Naive thymus-derived CD8-positive, alpha-beta T cell (primary cell): ENCODE data around the gene KMT2A. TPM values are rescaled to one million over a fixed set of nuclear protein-coding genes. Genes with fewer than 3 reads are reported as not detected.

Experiments used
- ATAC-seq, 2 donors: fragments of 150-1000 bp; cut with Tn5 transposase in 1 of 2; sonication (Bioruptor Pico), chemical (Tn5 transposase) in 1 of 2; 1 replicate in 1 of 2; 2 replicates in 1 of 2; pipeline ENCODE4 v1.10.0; 2021; ENCODE audit warnings: mild to moderate bottlenecking in 2 of 2, moderate library complexity in 2 of 2
- POLR2A ChIA-PET: fragments of 350-600 bp; sonication (Branson Sonifier 250); formaldehyde crosslinking; loops from one replicate; lab custom pipeline; 2021; ENCODE audit warnings: antibody characterized with exemption; lab: Charles Lee
- DNase-seq, 10 donors: peaks; one replicate each; pipeline versions ENCODE4 v3.0.0 to v3.0.0-alpha.2; 2020 to 2022
- H3K27ac Mint-ChIP-seq, 10 donors: one replicate each; pipeline ENCODE4 v1.8.0; 2020 to 2022; ENCODE audit warnings: mild to moderate bottlenecking in 10 of 10, mixed read lengths in 10 of 10, moderate library complexity in 4 of 10, inconsistent platforms in 1 of 10
- H3K27me3 Mint-ChIP-seq, 5 donors: one replicate each; pipeline ENCODE4 v1.8.0; 2021 to 2022; ENCODE audit warnings: mixed read lengths in 5 of 5
- H3K36me3 Mint-ChIP-seq, 3 donors: one replicate each; pipeline ENCODE4 v1.8.0; 2020 to 2022; ENCODE audit warnings: mixed read lengths in 3 of 3, mild to moderate bottlenecking in 2 of 3, inconsistent platforms in 1 of 3
- H3K4me1 Mint-ChIP-seq, 4 donors: one replicate each; pipeline ENCODE4 v1.8.0; 2021 to 2022; ENCODE audit warnings: mixed read lengths in 4 of 4
- H3K4me3 Mint-ChIP-seq, 10 donors: one replicate each; pipeline ENCODE4 v1.8.0; 2020 to 2022; ENCODE audit warnings: mild to moderate bottlenecking in 10 of 10, mixed read lengths in 10 of 10, moderate library complexity in 6 of 10, inconsistent platforms in 1 of 10
- H3K9me3 Mint-ChIP-seq, 9 donors: one replicate each; pipeline ENCODE4 v1.8.0; 2020 to 2022; ENCODE audit warnings: mixed read lengths in 9 of 9, mild to moderate bottlenecking in 3 of 9, inconsistent platforms in 1 of 9, moderate library complexity in 1 of 9
- polyA plus RNA-seq, 3 donors: library from polyadenylated mRNA; unstranded; fragments of 300-500 nt; fragmentation: Illumina TruSeq; gene quantifications; one replicate each; pipeline ENCODE4 v1.2.3, GENCODE V29; 2021
- total RNA-seq, 8 experiments: library from RNA in 2 of 8; stranded (reverse) in 2 of 8; gene quantifications; one replicate each; pipeline ENCODE4 v1.2.3 and lab custom pipeline; 2021 to 2026

KMT2A gene
- total and polyA plus RNA-seq, 5 experiments from 2014 or later, result 16.9 to 161 (median 30.5) TPM

- no peak for ATAC-seq
- no peak for DNase-seq
- Mint-ChIP-seq H3K4me3 (no peak overlapping the region), H3K27ac (no peak overlapping the region), H3K4me1 (peaks cover 0 to 2% (median under 1%) of the 10 kb centered on the region in 4 donors), H3K9me3 (no peaks in the 10 kb centered on the region), H3K36me3 (peaks cover 0 to 94% (median 35%) of the 10 kb centered on the region in 3 donors), H3K27me3 (no peaks in the 10 kb centered on the region)
- POLR2A ChIA-PET, result no interaction called here
These were observed 61.5 kb downstream of the KMT2A start for GRCh38 chr11:118497831-118498230.

- H3K36me3 Mint-ChIP-seq, result peaks cover 0 to 96% (median 35%) of the 10 kb centered on the region in 3 donors
- H3K27me3 Mint-ChIP-seq, result no peaks in the 10 kb centered on the region
- ATAC-seq, result no peak
- H3K9me3 Mint-ChIP-seq, result no peaks in the 10 kb centered on the region
- H3K4me1 Mint-ChIP-seq, result peaks cover 0 to 11% (median 5%) of the 10 kb centered on the region in 4 donors
- POLR2A ChIA-PET, result no interaction called here
- DNase-seq, result no peak
- H3K4me3 Mint-ChIP-seq, result no peak overlapping the region
- peak overlapping the region in 2 of 10 donors; percentile 11 to 86 for H3K27ac Mint-ChIP-seq
These were observed 66.9 kb downstream of the KMT2A start for GRCh38 chr11:118503216-118503615.

DNA sequence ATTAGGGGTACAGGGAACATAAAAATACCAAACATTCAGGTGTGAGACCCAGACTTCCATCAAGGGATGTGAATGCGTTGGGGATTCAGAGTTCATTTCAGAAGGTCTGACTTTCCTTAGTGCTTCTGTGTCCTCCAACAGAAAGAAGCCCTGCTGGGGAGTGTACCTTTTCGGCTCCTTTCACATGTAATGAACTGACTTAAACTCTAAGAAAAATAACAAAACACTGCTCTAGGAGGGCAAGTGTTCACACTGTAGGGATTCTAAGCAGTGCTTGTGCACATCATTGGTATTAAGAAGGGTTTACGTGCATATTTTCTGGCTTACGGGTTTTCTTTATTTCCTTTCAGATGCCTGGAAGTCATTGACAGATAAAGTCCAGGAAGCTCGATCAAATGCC is 75.3 kb downstream of the KMT2A start:
- Mint-ChIP-seq H3K4me3 (no peak overlapping the region), H3K9me3 (no peaks in the 10 kb centered on the region), H3K27ac (peak overlapping the region in 3 of 10 donors; percentile 7 to 73 (median 68)), H3K4me1 (peaks cover 8 to 12% (median 9%) of the 10 kb centered on the region in 4 donors), H3K27me3 (no peaks in the 10 kb centered on the region), H3K36me3 (peaks cover 5 to 86% (median 33%) of the 10 kb centered on the region in 3 donors)
- ATAC-seq (no peak), DNase-seq (no peak)
- POLR2A ChIA-PET, result interaction anchor here (0.5 kb wide), 1 partner anchor 17 kb away, joined by 3 read pairs; no protein-coding TSS in a partner anchor

- no peaks in the 10 kb centered on the region for H3K27me3 Mint-ChIP-seq
- H3K4me3 Mint-ChIP-seq, result peak overlapping the region in 5 of 10 donors; percentile 2 to 72 (median 34)
- H3K27ac Mint-ChIP-seq, result peak overlapping the region; percentile 39 to 90 (median 70)
- peak; percentile 68 to 72 for ATAC-seq
- DNase-seq, result peak in 1 of 10 donors; percentile 15
- no peaks in the 10 kb centered on the region for H3K9me3 Mint-ChIP-seq
- peaks cover 8 to 11% (median 9%) of the 10 kb centered on the region in 4 donors for H3K4me1 Mint-ChIP-seq
- POLR2A ChIA-PET, result interaction anchor here (0.7 kb wide), 1 partner anchor 99 kb away, joined by 3 read pairs; no protein-coding TSS in a partner anchor
- peaks cover 5 to 87% (median 31%) of the 10 kb centered on the region in 3 donors for H3K36me3 Mint-ChIP-seq
These were observed 77.8 kb downstream of the KMT2A start for GRCh38 chr11:118514103-118514502.

DNA sequence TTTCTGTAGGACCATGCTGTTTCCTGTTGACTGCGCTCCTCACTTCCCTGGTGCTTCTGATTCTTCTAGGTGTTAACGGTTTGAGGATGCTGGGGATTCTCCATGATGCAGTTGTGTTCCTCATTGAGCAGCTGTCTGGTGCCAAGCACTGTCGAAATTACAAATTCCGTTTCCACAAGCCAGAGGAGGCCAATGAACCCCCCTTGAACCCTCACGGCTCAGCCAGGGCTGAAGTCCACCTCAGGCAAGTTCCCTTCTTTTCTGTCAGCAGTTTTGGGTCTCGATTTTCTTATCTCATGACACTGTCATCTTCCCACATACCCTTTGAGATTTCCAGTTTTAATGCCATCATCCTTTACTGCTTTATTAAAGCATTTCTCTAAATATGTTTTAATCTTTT is 83.3 kb downstream of the KMT2A start:
- Mint-ChIP-seq H3K4me3 (no peak overlapping the region), H3K36me3 (peaks cover 6 to 88% (median 25%) of the 10 kb centered on the region in 3 donors), H3K4me1 (peaks cover 5 to 14% (median 8%) of the 10 kb centered on the region in 4 donors), H3K9me3 (no peaks in the 10 kb centered on the region), H3K27me3 (no peaks in the 10 kb centered on the region), H3K27ac (peak overlapping the region in 3 of 10 donors; percentile 24 to 64 (median 29))
- POLR2A ChIA-PET, result interaction anchor here (0.7 to 1.0 kb wide), 2 partner anchors 24 to 111 kb away, joined by 4 to 5 read pairs; no protein-coding TSS in a partner anchor
- no peak for DNase-seq
- ATAC-seq, result no peak

DNA sequence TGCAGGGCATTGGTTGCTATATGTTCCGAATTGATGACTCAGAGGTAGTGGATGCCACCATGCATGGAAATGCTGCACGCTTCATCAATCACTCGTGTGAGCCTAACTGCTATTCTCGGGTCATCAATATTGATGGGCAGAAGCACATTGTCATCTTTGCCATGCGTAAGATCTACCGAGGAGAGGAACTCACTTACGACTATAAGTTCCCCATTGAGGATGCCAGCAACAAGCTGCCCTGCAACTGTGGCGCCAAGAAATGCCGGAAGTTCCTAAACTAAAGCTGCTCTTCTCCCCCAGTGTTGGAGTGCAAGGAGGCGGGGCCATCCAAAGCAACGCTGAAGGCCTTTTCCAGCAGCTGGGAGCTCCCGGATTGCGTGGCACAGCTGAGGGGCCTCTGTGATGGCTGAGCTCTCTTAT is 85.6 kb downstream of the KMT2A start:
- POLR2A ChIA-PET, result no interaction called here
- Mint-ChIP-seq H3K4me1 (peaks cover 3 to 22% (median 9%) of the 10 kb centered on the region in 4 donors), H3K36me3 (peaks cover 6 to 73% (median 22%) of the 10 kb centered on the region in 3 donors), H3K27ac (no peak overlapping the region), H3K4me3 (no peak overlapping the region), H3K9me3 (no peaks in the 10 kb centered on the region), H3K27me3 (no peaks in the 10 kb centered on the region)
- no peak for ATAC-seq
- no peak for DNase-seq

- Mint-ChIP-seq H3K27ac (peak overlapping the region in 6 of 10 donors; percentile 6 to 66 (median 53)), H3K4me1 (peaks cover 7 to 29% (median 15%) of the 10 kb centered on the region in 4 donors), H3K27me3 (no peaks in the 10 kb centered on the region), H3K4me3 (no peak overlapping the region), H3K9me3 (no peaks in the 10 kb centered on the region), H3K36me3 (peaks cover 6 to 68% (median 22%) of the 10 kb centered on the region in 3 donors)
- ATAC-seq (no peak), DNase-seq (no peak)
- POLR2A ChIA-PET, result no interaction called here
These were observed 86.3 kb downstream of the KMT2A start for GRCh38 chr11:118522571-118523072.

DNA sequence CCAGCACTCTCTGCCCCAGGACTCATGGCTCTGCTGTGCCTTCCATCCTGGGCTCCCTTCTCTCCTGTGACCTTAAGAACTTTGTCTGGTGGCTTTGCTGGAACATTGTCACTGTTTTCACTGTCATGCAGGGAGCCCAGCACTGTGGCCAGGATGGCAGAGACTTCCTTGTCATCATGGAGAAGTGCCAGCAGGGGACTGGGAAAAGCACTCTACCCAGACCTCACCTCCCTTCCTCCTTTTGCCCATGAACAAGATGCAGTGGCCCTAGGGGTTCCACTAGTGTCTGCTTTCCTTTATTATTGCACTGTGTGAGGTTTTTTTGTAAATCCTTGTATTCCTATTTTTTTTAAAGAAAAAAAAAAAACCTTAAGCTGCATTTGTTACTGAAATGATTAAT is 88.1 kb downstream of the KMT2A start:
- Mint-ChIP-seq H3K4me1 (peaks cover 14 to 44% (median 24%) of the 10 kb centered on the region in 4 donors), H3K4me3 (no peak overlapping the region), H3K9me3 (no peaks in the 10 kb centered on the region), H3K27ac (peak overlapping the region in 8 of 10 donors; percentile 9 to 76 (median 37)), H3K36me3 (peaks cover 6 to 57% (median 22%) of the 10 kb centered on the region in 3 donors), H3K27me3 (no peaks in the 10 kb centered on the region)
- no peak for DNase-seq
- POLR2A ChIA-PET, result interaction anchor here (0.5 kb wide), 1 partner anchor 17 kb away, joined by 4 read pairs; no protein-coding TSS in a partner anchor
- no peak for ATAC-seq

- no peak for ATAC-seq
- H3K9me3 Mint-ChIP-seq, result no peaks in the 10 kb centered on the region
- H3K27ac Mint-ChIP-seq, result peak overlapping the region in 9 of 10 donors; percentile 19 to 71 (median 38)
- no peak overlapping the region for H3K4me3 Mint-ChIP-seq
- peaks cover 20 to 49% (median 28%) of the 10 kb centered on the region in 4 donors for H3K4me1 Mint-ChIP-seq
- POLR2A ChIA-PET, result interaction anchor here (1.7 kb wide), 1 partner anchor 10 kb away, joined by 4 read pairs; no protein-coding TSS in a partner anchor
- H3K27me3 Mint-ChIP-seq, result no peaks in the 10 kb centered on the region
- DNase-seq, result no peak
- H3K36me3 Mint-ChIP-seq, result peaks cover 2 to 51% (median 18%) of the 10 kb centered on the region in 3 donors
These were observed 88.6 kb downstream of the KMT2A start for GRCh38 chr11:118524757-118525470.

- ATAC-seq, result no peak
- DNase-seq, result no peak
- H3K36me3 Mint-ChIP-seq, result peaks cover 0 to 33% (median 6%) of the 10 kb centered on the region in 3 donors
- no peaks in the 10 kb centered on the region for H3K9me3 Mint-ChIP-seq
- H3K27me3 Mint-ChIP-seq, result no peaks in the 10 kb centered on the region
- POLR2A ChIA-PET, result interaction anchor here (0.6 to 1.7 kb wide), 4 partner anchors 9 to 56 kb away, joined by 3 to 6 read pairs (median 4); no protein-coding TSS in a partner anchor
- H3K4me1 Mint-ChIP-seq, result peaks cover 26 to 60% (median 37%) of the 10 kb centered on the region in 4 donors
- H3K4me3 Mint-ChIP-seq, result no peak overlapping the region
- H3K27ac Mint-ChIP-seq, result peak overlapping the region in 7 of 10 donors; percentile 12 to 73 (median 37)
These were observed 90.4 kb downstream of the KMT2A start for GRCh38 chr11:118526688-118527087.

- peak within 1 kb of the TSS in 2 of 10 donors; percentile 34 to 45 for H3K4me3 Mint-ChIP-seq
- POLR2A ChIA-PET, result interaction anchor here (0.6 to 1.0 kb wide), 3 partner anchors 8 to 55 kb away, joined by 3 to 6 read pairs (median 4); no protein-coding TSS in a partner anchor
- peaks cover 0 to 29% (median 3%) of the 10 kb centered on the region in 3 donors for H3K36me3 Mint-ChIP-seq
- DNase-seq (no peak), ATAC-seq (no peak)
- H3K27ac Mint-ChIP-seq, result peak within 1 kb of the TSS in 9 of 10 donors; percentile 35 to 74 (median 55)
- no peaks in the 10 kb centered on the region for H3K9me3 Mint-ChIP-seq
- H3K27me3 Mint-ChIP-seq, result no peaks in the 10 kb centered on the region
- H3K4me1 Mint-ChIP-seq, result peaks cover 27 to 65% (median 40%) of the 10 kb centered on the region in 4 donors
These were observed 90.8 kb downstream of the KMT2A start, which contains the start of gene TTC36 for GRCh38 chr11:118527109-118527508. Gene TTC36 (plus strand): TSS chr11:118527474. CDS start chr11:118527495, 21 bp downstream.

DNA sequence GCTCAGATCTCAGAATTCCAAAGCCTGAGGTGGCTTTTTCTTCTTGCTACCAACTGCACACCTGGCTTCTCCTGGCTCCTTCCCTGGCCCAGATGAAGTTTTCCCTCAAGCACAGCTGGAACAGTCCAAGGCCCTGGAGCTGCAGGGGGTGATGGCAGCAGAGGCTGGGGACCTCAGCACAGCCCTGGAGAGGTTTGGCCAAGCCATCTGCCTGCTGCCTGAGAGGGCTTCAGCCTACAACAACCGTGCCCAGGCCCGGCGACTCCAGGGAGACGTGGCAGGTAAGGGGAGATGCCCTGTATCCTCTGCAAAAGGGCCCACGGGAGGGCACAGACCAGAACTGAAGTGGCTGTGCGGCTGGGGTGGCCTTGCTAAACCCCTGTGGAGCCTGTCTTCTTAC is 92.2 kb downstream of the KMT2A start:
- Mint-ChIP-seq H3K27ac (peak overlapping the region in 1 of 10 donors; percentile 89), H3K4me1 (peaks cover 27 to 64% (median 43%) of the 10 kb centered on the region in 4 donors), H3K9me3 (no peaks in the 10 kb centered on the region), H3K27me3 (no peaks in the 10 kb centered on the region), H3K4me3 (peak overlapping the region in 1 of 10 donors; percentile 85), H3K36me3 (peaks cover 0 to 19% (median 0%) of the 10 kb centered on the region in 3 donors)
- POLR2A ChIA-PET, result interaction anchor here (1.2 kb wide), 1 partner anchor 9 kb away, joined by 3 read pairs; no protein-coding TSS in a partner anchor
- ATAC-seq, result no peak
- no peak for DNase-seq
